MM.1S (cell line): Measurements from ENCODE around the gene ANKRD16.

Source experiments
- EZH2 ChIP-seq: fragments of 300-600 bp; sonication (generic); optimal IDR thresholded peaks from 2 replicates; pipeline ENCODE3; 2017; ENCODE audit warnings: low read depth, mild to moderate bottlenecking, antibody characterized with exemption, low read length, mixed read lengths
- TF ChIP-seq, protein P1 (sequence below): fragments of 300-600 bp; sonication (generic); IDR thresholded peaks from 2 replicates; pipeline ENCODE4 v1.5.1; 2016; ENCODE audit warnings: antibody characterized with exemption, low read length, mixed read lengths

DNA sequence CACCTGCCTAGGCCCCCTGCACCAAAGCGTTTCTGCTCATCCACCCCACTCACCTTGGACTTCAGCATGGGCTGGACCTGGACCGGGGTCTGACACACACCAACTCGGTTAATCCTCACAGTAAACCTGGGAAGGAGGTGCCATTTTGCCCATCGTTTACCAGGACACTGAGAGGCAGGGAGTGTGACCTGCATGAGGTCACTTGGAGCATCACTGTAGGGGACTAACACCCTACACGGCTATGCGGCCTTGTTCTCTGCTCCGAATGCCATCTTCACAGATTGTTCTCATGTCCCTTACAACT is 33.0 kb downstream of the ANKRD16 start:
- TF ChIP-seq, protein P1, sequence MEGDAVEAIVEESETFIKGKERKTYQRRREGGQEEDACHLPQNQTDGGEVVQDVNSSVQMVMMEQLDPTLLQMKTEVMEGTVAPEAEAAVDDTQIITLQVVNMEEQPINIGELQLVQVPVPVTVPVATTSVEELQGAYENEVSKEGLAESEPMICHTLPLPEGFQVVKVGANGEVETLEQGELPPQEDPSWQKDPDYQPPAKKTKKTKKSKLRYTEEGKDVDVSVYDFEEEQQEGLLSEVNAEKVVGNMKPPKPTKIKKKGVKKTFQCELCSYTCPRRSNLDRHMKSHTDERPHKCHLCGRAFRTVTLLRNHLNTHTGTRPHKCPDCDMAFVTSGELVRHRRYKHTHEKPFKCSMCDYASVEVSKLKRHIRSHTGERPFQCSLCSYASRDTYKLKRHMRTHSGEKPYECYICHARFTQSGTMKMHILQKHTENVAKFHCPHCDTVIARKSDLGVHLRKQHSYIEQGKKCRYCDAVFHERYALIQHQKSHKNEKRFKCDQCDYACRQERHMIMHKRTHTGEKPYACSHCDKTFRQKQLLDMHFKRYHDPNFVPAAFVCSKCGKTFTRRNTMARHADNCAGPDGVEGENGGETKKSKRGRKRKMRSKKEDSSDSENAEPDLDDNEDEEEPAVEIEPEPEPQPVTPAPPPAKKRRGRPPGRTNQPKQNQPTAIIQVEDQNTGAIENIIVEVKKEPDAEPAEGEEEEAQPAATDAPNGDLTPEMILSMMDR: no peak
- no peak for TF ChIP-seq EZH2
